GM19455 (cell line): ENCODE measurements around the gene NFATC2IP.
A peak's percentile ranks its signal among the peaks of the same experiment; 100 is the strongest.
"Not testable (repeated sequence)": the region's sequence is repeated elsewhere in the genome, so short reads cannot be mapped to it uniquely, and the experiment has no call there.

Experiments used
- ATAC-seq: cut with Tn5 transposase; IDR thresholded peaks from one replicate; pipeline ENCODE4 v1.9.1; 2021; ENCODE audit not compliant: unreplicated experiment

NFATC2IP gene

GRCh38 chr16:28925386-28926228, 25.1 kb upstream of the NFATC2IP start:
- peak; percentile 35 for ATAC-seq

- not testable (repeated sequence) for ATAC-seq
Observed at GRCh38 chr16:28926284-28926683, 24.5 kb upstream of the NFATC2IP start.

- ATAC-seq, result no peak
Observed at GRCh38 chr16:28927815-28928214, 22.9 kb upstream of the NFATC2IP start.

- ATAC-seq, result no peak
Observed at GRCh38 chr16:28930203-28930602, 20.5 kb upstream of the NFATC2IP start.

GRCh38 chr16:28930652-28931051, 20.1 kb upstream of the NFATC2IP start:
- ATAC-seq, result no peak

- no peak for ATAC-seq
Observed at GRCh38 chr16:28931801-28932225, 18.9 kb upstream of the NFATC2IP start, which contains the start of gene CD19. TSS of gene CD19 (plus strand) at chr16:28931971. CDS start at chr16:28932001, 30 bp downstream.

- ATAC-seq, result no peak
Observed at GRCh38 chr16:28932339-28933141, 18.2 kb upstream of the NFATC2IP start.

- ATAC-seq, result no peak
Observed at GRCh38 chr16:28933171-28933570, 17.6 kb upstream of the NFATC2IP start.

GRCh38 chr16:28935346-28935745, 15.4 kb upstream of the NFATC2IP start:
- no peak for ATAC-seq

- ATAC-seq, result no peak
Observed at GRCh38 chr16:28935924-28936783, 14.6 kb upstream of the NFATC2IP start.

- no peak for ATAC-seq
Observed at GRCh38 chr16:28936784-28937155, 14.0 kb upstream of the NFATC2IP start.

GRCh38 chr16:28937222-28937876, 13.4 kb upstream of the NFATC2IP start:
- no peak for ATAC-seq

GRCh38 chr16:28938721-28939120, 12.0 kb upstream of the NFATC2IP start:
- ATAC-seq, result no peak

GRCh38 chr16:28939825-28940224, 10.9 kb upstream of the NFATC2IP start:
- not testable (repeated sequence) for ATAC-seq

- ATAC-seq, result no peak
Observed at GRCh38 chr16:28943281-28943680, 7.5 kb upstream of the NFATC2IP start.

GRCh38 chr16:28946681-28947080, 4.1 kb upstream of the NFATC2IP start:
- ATAC-seq, result no peak

GRCh38 chr16:28951410-28951943, 740 bp downstream of the NFATC2IP start:
- no peak for ATAC-seq

GRCh38 chr16:28958216-28958615, 7.5 kb downstream of the NFATC2IP start:
- ATAC-seq, result no peak

- no peak for ATAC-seq
Observed at GRCh38 chr16:28958836-28959235, 8.1 kb downstream of the NFATC2IP start.

GRCh38 chr16:28964072-28964471, 13.3 kb downstream of the NFATC2IP start:
- ATAC-seq, result no peak
